GM18867 (cell line): ENCODE data around the gene OGG1.

Experiments
- ATAC-seq: cut with Tn5 transposase; IDR thresholded peaks from one replicate; pipeline ENCODE4 v1.9.1; 2021; ENCODE audit warnings: mild to moderate bottlenecking, moderate library complexity; ENCODE audit not compliant: unreplicated experiment

OGG1 gene

DNA sequence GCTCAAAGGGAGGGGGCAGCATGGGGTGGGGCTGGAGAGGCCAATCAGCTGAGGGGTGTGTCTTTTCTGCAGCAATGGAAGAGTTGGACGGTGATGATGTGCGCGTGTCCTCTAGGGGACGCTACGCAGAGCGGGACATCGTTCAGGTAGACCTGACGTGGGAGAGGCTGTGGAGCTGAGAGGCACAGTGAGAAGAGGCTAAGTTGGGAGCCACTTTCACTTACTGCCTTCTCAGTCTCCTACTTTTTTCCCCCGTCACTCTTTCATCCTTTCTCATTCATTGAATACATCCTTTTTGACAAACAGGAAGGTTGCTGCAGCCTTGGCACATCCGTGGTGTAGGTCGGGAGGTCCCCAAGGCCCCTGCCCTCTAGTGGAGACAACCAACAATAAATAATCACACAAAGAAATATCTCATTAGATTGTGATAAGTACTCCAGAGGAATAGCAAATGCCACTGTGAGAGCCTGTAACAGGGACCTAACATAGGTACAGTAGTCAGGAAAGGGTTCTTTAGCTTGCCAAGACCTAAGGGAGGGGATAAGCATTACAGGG lies 22.6 kb upstream of the OGG1 start:
- no peak for ATAC-seq

DNA sequence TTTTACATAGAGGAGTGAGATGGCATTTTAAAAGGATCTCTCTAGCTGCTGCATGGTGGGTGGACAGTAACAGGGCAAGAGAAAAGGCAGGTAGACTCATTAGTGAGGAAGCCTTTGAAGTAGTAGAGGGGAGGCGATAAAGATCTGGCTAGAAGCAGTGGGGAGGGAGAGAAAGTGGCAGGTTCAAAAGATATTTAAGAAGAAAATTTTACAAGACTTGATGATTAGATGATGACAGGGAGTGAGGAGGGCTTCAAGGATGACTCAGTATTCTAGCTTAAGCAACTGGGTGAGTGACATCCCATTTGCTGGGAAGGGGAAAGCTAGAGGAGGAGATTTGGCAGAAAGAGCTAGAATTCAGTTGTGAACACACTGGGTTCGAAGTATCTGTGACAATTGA lies 22.0 kb upstream of the OGG1 start:
- no peak for ATAC-seq

DNA sequence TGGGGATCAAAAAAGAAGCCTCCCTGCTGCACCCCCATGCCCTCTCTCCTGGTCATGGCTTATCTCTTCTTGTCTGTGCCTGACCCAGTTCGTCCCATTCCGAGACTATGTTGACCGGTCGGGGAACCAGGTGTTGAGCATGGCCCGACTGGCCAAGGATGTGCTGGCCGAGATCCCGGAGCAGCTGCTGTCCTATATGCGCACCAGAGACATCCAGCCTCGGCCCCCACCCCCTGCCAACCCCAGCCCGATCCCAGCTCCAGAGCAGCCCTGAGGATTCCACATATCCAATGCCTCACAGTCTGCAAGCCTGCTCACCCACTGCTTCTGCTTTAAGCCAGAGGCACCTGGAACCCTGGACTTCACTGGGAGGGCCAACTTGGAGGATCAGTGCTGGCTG lies 20.3 kb upstream of the OGG1 start:
- no peak for ATAC-seq

DNA sequence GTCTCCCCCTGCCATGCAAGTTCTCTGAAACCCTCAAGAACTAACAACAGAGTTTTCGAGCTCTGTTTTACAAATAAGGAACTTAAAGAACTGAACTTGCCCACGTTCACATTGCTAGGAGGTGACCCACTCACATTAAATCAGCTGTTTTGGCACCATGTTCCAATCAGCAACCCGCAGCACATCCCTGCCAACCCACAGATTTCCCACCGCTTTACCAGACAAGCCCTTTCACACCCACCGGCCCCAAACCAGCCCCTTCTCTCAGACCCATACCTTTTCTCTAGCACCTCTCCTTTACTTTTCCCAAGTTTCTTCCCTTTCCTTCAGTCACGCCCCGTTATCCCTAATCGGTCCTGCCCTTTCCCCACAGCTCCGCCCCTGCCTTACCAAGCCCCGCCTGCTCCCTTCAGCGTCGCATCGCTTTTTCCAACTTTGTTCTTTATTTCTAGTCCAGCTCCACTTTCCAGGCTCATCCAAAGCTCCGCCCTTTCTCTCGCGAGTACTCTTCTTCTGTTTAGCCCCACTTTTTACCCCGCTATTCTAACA lies 19.0 kb upstream of the OGG1 start:
- ATAC-seq, result peak; percentile 42

DNA sequence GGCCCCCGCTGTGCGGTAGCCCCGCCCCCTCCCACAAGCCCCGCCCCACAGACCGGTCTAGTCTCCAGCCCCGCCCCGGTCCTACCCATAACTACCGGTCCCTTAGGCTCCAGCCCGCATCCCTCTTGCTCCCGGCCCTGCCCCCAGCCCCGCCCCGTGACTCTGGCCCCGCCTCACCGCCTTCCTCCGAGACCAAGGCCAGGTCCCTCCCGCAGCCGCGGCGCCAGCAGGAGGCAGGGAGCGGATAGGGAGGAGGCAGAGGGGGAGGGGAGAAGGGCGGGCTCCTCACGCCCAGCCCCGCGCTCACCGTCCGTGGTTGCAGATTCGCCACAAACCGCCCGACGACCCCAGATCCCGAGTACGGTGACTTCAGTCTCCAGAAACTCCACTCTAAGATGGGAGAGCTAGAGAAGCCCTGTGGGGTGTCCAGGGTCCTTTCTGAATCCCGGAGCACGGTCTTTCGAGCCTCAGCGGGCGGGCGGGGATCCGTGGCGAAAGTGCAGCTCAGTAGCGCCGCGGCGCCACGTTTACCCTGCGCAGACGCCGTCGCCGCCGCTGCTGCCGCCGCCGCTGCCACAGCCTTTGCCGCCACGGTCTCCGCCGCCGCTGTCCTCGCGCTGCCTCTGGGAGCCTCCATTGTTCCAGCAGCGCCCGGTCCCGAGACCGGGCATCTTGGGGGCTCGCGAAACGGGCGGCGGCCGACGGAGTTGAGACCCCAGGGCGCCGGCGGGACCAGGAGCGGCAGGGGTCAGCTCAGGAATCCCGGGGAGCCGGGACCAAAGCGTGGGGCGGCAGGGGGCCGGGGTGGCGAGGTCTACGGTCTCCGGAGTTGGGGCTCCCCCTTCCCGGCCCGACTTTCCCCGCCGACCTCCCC lies 18.3 kb upstream of the OGG1 start, which contains the start of gene BRPF1:
Gene BRPF1 (plus strand): TSS at position 530 of the 874 bp plus-strand sequence. CDS start 2,406 bp downstream, outside the sequence.
- peak; percentile 91 for ATAC-seq

DNA sequence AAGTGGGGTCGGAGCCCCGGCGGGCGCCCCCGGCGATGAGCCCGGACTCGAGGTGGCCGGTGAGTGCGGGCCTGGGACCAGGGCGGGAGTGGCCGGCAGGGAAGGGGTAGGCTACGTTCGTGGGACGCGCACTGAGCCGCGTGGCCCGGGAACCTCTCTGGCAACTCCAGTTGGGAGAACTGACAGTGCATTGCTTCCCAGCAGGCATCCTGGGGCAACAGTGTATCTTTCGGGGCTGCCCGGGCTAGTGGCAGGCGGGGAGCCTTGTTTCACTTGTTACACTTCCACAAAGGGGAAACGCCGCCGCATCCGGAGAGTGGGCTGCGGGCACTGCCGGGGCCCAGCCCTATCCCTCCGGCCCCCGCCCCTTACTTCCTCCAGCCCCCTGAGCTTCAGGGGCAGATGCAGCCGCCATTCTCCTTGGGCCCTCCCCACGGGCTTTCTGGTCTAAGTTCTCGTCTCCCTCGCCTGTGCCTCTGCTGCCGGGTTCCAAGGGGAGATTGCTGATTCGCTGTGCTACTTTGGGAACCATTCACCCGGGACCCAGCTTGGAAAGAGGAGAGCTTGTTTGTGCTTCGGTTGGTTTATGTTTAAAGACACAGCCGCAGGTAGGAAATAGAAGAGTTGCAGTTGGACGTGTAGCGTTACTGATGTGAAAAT lies 17.5 kb upstream of the OGG1 start:
- peak; percentile 10 for ATAC-seq

DNA sequence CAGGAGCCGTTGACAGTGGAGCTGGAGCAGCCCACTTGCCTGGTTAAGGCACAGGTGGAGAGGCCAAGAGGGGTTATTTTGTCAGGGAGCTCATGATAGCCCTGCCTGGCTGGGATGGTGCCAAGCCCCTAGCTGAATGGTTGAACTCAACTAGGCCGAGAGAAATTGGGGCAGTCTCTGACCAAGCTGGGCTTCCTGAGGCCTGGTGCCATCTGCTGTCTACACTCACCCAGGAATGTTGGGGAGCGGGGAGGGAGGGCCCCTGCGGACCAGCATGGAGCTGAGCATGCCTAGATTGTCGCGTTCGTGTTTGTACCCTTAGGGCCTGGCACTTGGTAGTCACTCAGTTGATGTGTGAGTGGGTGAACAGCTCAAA lies 17.0 kb upstream of the OGG1 start:
- no peak for ATAC-seq

DNA sequence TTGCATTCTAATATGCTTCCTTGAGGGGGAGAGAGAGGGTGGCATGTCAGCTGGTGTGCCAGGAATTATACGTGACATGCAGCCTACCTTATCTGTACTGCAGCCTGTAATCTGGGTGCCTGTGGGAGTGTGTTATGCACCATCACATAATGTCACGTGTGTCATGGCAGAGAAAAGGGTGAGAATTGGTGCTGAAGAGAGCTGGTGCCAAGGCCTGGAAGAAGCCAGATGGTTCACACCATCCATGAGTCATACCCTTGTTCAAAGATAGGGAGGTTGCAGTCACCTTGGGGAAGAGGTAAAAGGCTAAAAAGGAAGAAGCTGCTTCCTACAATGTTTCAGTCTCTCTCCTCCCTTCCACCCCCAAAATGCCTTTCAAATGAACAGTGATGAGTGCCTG lies 12.9 kb upstream of the OGG1 start:
- ATAC-seq, result no peak

DNA sequence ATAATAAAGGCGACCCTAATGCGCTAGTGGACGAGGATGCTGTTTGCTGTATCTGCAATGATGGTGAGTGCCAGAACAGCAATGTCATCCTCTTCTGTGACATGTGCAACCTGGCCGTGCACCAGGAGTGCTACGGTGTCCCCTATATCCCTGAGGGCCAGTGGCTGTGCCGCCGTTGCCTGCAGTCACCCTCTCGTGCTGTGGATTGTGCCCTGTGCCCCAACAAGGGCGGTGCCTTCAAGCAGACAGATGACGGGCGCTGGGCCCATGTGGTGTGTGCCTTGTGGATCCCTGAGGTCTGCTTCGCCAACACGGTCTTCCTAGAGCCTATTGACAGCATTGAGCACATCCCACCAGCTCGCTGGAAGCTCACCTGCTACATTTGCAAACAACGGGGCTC lies 10.6 kb upstream of the OGG1 start:
- ATAC-seq, result no peak

DNA sequence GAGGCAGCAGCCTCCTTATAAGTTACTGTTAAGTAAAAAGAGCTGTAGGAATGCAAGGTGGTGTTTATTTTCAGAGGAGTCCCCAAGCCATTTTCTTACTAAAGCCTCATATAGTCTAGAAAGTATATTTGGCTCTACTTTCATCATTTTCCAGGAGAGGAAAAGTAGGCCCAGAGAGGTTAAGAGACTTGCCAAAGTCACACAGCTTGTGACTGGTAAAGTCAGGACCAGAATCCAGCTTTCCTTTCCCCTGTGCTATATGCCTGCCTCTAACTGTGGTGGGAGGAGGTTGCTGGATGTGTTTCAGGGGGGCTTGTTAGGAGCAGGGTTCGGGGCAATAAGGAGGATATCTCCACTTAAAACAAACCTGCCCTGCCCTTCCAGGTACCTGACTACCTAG lies 7.2 kb upstream of the OGG1 start:
- no peak for ATAC-seq

DNA sequence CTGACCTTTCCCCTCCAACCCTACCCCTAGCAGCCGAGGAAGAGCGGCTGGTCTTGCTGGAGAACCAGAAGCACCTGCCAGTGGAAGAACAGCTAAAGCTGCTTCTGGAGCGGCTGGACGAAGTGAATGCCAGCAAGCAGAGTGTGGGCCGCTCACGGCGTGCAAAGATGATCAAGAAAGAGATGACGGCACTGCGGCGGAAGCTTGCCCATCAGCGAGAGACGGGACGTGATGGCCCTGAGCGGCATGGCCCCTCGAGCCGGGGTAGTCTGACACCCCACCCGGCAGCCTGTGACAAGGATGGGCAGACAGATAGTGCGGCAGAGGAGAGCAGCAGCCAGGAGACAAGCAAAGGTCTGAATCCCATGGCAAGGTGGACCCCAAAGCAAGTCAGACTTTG lies 6.2 kb upstream of the OGG1 start:
- ATAC-seq, result no peak

DNA sequence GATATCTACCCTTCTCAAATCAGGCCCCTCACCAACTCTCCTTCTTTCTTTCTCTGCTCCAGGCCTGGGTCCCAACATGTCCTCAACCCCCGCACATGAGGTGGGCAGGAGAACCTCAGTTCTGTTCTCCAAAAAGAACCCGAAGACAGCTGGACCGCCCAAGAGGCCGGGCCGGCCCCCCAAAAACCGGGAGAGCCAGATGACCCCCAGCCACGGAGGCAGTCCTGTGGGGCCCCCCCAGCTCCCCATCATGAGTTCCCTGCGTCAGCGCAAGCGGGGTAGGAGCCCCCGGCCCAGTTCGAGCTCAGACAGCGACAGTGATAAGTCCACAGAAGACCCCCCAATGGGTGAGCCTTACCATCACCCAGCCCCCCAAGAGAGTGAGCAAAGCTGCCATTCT lies 5.6 kb upstream of the OGG1 start:
- ATAC-seq, result no peak

DNA sequence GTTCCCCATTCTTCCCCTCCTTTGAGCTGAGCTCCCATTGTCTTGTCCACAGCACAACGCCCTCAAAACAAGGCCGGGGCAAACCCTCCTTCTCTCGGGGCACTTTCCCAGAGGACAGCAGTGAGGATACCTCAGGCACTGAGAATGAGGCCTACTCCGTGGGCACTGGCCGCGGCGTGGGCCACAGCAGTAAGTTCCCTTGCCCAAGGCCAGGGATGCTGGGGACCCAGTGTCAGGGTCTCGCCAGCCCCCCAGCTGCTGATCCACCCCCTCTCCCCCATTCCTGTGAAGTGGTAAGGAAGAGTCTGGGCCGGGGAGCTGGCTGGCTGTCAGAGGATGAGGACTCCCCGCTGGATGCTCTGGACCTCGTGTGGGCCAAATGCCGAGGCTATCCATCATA lies 4.2 kb upstream of the OGG1 start:
- no peak for ATAC-seq

DNA sequence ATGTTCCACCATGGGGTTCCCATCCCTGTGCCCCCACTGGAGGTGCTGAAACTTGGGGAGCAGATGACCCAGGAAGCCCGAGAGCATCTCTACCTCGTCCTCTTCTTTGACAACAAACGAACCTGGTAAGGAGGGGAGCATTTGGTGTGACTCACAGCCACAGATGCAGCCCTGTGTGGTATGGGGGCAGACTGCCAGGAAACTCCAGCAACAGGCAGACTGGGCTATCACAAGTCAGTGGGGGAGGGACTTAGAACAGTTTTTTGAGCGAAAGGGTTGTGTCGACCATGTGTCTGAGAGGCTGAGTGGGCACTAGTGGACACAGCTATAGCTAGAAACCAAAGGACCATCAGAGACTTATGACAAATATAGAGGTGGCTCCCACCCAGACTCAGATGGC lies 3.4 kb upstream of the OGG1 start:
- ATAC-seq, result no peak

DNA sequence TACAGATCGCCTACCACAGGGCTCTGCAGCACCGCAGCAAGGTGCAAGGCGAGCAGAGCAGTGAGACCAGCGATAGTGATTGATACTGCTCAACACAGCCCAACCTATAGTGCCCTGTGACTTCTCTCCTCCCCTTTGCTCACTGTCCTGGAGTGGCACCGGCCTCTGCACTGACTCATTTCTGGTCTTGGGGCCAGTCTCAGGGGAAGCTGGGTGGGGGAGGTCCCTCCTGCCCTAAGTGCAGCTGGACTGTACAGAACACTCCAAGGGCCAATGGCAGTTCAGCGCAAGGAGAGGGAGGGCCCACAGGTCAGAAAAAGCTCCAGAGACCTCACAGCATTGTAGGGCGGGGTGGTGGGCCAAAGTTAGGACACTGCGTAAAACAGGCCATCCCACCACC lies 2.5 kb upstream of the OGG1 start:
- ATAC-seq, result peak; percentile 24

DNA sequence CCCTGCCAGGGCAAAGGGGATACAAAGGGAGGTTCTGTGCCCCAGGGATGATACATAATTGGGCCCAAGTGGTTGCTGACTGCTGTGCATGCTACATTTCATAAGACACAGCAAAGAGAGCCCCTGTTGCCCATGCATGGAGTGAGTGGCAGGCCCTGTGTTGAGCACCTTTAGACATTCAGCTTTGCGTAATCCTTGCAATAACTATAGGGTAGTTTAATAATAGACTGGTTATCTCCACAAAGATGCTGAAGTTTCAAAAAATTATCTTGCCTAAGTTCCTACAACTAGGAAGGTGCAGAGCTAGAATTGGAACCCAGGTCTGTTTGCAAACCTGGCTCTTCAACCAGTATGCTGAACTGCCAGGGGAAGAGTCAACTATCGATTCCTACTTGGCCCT lies 1.7 kb upstream of the OGG1 start:
- no peak for ATAC-seq

DNA sequence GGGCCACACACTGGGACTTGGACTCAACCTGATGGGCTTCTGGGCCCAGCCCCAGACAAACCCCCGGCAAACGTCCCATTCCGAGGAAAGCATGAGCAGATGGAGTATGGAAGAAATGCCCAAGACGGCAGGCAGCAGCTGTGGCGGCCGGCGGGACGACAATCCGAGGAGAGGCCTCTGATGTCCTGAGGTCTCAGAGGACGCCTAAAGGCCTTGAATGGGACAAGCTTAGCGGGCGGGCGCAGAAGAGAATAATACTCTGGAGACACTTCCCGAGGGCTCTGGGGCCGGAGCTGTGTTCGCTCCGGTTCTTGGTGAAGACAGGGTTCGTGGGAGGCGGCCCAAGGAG lies 482 bp upstream of the OGG1 start:
- ATAC-seq, result no peak

DNA sequence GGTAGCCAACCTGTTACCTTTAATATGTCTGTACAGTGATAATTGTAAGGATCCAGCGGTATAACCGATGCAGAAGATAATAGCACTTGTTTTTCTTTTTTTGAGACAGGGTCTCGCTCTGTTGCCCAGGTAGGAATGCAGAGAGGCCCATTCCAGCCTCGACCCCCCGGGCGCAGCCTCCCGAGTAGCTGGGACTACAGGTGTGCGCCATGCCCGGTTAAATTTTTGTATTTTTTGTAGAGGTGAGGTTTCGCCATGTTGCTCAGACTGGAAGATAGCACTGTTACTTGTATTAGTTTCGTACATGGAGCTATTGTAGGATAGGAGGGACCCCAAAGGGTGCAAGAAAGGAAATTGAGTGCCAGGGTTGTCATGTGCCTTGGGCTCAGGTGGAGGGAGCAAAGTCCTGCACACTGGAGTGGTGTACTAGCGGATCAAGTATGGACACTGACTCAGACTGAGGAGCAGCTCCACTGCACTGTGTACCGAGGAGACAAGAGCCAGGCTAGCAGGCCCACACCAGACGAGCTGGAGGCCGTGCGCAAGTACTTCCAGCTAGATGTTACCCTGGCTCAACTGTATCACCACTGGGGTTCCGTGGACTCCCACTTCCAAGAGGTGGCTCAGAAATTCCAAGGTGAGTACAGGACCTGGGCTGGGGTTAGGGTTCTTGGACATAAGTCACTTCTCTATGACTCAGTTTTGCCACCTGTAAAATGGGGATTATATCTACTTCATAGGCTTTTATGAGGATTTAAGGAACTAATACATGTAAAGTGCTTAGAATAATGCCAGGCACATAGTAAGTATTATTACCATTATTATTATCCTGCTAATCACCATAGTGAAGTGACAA lies 1.0 kb downstream of the OGG1 start:
- no peak for ATAC-seq

DNA sequence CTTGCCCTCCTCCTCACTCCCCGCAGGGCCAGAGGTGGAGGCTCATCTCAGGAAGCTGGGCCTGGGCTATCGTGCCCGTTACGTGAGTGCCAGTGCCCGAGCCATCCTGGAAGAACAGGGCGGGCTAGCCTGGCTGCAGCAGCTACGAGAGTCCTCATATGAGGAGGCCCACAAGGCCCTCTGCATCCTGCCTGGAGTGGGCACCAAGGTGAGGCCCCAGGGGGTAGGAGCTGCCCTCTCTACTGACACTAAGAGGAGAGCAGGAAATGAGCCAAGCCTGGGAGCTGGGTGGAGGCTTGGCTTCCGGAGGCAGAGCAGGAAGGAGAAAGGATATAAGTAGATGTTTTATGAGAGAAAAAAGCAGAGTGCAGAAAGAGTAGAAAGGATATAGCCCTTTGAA lies 4.9 kb downstream of the OGG1 start:
- ATAC-seq, result no peak

DNA sequence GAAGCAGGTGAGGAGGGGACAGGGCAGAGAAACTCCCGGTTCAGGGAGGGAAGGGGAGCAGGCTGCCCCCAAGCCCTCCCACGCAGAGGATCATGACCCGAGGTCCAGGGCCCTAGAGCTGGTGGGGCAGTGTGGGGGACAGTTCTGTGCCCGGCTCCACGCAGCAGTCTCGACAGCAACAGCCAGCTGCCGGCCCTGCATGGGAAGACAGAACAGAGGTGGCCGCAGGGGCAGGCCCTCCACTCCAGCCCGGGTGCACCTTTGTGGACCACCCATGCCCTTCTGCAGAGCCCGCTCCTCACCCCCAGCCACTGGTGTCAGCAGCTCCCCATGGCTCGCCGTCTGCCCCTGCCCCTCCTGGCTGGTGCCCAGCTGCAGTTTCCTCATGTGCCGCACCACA lies 7.7 kb downstream of the OGG1 start:
- ATAC-seq, result no peak
